Body of pancreas (tissue), 4 donors: ENCODE measurements around the gene ISG20.

Experiments used
- POLR2A ChIP-seq, 3 donors: fragments of 450-650 bp; IDR thresholded peaks; one replicate each; pipeline ENCODE4 v1.6.1; 2016; ENCODE audit warnings: antibody characterized with exemption in 3 of 3, mild to moderate bottlenecking in 2 of 3
- TF ChIP-seq, protein P1 (sequence below), 7 experiments: fragments of 450-650 bp in 4 of 7; fragments of 200-600 bp in 3 of 7; sonication (generic) in 3 of 7; IDR thresholded peaks; one replicate each; pipeline ENCODE4 v1.5.1; 2016 to 2019; ENCODE audit warnings: antibody characterized with exemption in 7 of 7

DNA sequence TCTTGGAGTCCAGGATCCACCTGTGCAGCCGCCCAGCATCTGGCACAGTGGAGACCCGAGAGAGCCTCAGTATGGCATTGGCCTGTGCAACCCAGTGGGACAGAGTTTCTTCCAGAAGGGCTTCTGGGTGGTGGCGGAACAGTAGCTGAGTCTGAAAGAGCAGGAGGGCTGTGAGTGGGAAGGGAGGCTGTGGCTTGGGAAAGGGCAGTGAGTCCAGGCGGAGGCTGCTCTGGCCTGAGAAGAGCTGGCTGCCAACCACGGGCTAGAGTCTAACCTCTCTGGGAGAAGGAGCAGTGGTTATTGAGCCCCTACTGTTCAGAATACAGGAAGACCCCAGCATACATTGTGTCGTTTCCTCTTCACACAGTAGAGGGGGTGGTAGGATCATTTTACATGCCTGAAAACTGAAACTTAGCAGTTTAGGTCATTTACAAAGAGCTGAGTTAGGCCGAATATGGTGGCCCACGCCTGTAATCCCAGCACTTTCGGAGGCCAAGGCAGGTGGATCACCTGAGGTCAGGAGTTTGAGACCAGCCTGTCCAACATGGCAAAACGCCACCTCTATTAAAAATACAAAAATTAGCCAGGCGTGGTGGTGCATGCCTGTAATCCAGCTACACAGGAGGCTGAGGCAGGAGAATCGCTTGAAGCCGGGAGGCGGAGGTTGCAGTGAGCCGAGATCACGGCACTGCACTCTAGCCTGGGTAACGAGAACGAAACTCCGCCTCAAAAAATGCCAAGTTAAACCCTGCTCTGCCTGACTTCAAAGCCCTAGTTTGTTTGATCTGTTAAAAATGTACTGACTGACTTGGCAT is 14.5 kb upstream of the ISG20 start:
- TF ChIP-seq, protein P1, sequence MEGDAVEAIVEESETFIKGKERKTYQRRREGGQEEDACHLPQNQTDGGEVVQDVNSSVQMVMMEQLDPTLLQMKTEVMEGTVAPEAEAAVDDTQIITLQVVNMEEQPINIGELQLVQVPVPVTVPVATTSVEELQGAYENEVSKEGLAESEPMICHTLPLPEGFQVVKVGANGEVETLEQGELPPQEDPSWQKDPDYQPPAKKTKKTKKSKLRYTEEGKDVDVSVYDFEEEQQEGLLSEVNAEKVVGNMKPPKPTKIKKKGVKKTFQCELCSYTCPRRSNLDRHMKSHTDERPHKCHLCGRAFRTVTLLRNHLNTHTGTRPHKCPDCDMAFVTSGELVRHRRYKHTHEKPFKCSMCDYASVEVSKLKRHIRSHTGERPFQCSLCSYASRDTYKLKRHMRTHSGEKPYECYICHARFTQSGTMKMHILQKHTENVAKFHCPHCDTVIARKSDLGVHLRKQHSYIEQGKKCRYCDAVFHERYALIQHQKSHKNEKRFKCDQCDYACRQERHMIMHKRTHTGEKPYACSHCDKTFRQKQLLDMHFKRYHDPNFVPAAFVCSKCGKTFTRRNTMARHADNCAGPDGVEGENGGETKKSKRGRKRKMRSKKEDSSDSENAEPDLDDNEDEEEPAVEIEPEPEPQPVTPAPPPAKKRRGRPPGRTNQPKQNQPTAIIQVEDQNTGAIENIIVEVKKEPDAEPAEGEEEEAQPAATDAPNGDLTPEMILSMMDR (IDR thresholded peaks at IDR 0.05), result peak in 6 of 7 experiments; percentile 6 to 57 (median 40)
- no peak for TF ChIP-seq POLR2A (IDR thresholded peaks at IDR 0.05)
